Nephron (organoid): ENCODE measurements around the gene SMIM21.

Experiments used
- H3K27ac Mint-ChIP-seq, 3 experiments: 2 replicates each; pipeline ENCODE4 v1.8.0; 2020; ENCODE audit warnings: mixed read lengths in 3 of 3, mild to moderate bottlenecking in 2 of 3, moderate library complexity in 1 of 3
- H3K27me3 Mint-ChIP-seq: 2 replicates; pipeline ENCODE4 v1.8.0; 2021; ENCODE audit warnings: low read depth, mild to moderate bottlenecking, moderate library complexity, mixed read lengths
- H3K36me3 Mint-ChIP-seq: 2 replicates; pipeline ENCODE4 v1.8.0; 2020; ENCODE audit warnings: low read depth, mixed read lengths
- H3K4me1 Mint-ChIP-seq: 2 replicates; pipeline ENCODE4 v1.8.0; 2020; ENCODE audit warnings: mixed read lengths
- H3K4me3 Mint-ChIP-seq, 3 experiments: 2 replicates each; pipeline ENCODE4 v1.8.0; 2020; ENCODE audit warnings: mild to moderate bottlenecking in 3 of 3, mixed read lengths in 3 of 3, moderate library complexity in 2 of 3
- H3K9me3 Mint-ChIP-seq: 2 replicates; pipeline ENCODE4 v1.8.0; 2020; ENCODE audit warnings: mixed read lengths
- CTCF ChIP-seq, 3 experiments: fragments of 200-600 bp; sonication (generic); IDR thresholded peaks; one replicate each; pipeline ENCODE4 v1.5.0; 2021; ENCODE audit warnings: antibody characterized with exemption in 3 of 3; ENCODE audit not compliant: unreplicated experiment in 3 of 3

Gene SMIM21

GRCh38 chr18:75407468-75408437, 19.8 kb downstream of the SMIM21 start:
- H3K27me3 Mint-ChIP-seq, result peaks cover 23% of the 10 kb centered on the region
- H3K4me3 Mint-ChIP-seq, result peak overlapping the region; percentile 47 to 72 (median 64)
- H3K9me3 Mint-ChIP-seq, result no peaks in the 10 kb centered on the region
- peak overlapping the region; percentile 32 to 62 (median 59) for H3K27ac Mint-ChIP-seq
- H3K4me1 Mint-ChIP-seq, result peaks cover 18% of the 10 kb centered on the region
- TF ChIP-seq CTCF (IDR thresholded peaks at IDR 0.05; ENCODE audit: unreplicated experiment in 3 of 3), result no peak
- no peaks in the 10 kb centered on the region for H3K36me3 Mint-ChIP-seq

- no peaks in the 10 kb centered on the region for H3K9me3 Mint-ChIP-seq
- peak overlapping the region; percentile 11 to 64 (median 47) for H3K4me3 Mint-ChIP-seq
- peak overlapping the region; percentile 1 to 59 (median 32) for H3K27ac Mint-ChIP-seq
- no peaks in the 10 kb centered on the region for H3K36me3 Mint-ChIP-seq
- peaks cover 18% of the 10 kb centered on the region for H3K4me1 Mint-ChIP-seq
- TF ChIP-seq CTCF (IDR thresholded peaks at IDR 0.05; ENCODE audit: unreplicated experiment in 3 of 3), result no peak
- peaks cover 23% of the 10 kb centered on the region for H3K27me3 Mint-ChIP-seq
Measured at GRCh38 chr18:75406491-75407445, 20.7 kb downstream of the SMIM21 start.

GRCh38 chr18:75405351-75405750, 22.2 kb downstream of the SMIM21 start:
- H3K4me1 Mint-ChIP-seq, result peaks cover 18% of the 10 kb centered on the region
- H3K4me3 Mint-ChIP-seq, result no peak overlapping the region
- H3K9me3 Mint-ChIP-seq, result no peaks in the 10 kb centered on the region
- H3K27ac Mint-ChIP-seq, result no peak overlapping the region
- H3K27me3 Mint-ChIP-seq, result peaks cover 25% of the 10 kb centered on the region
- no peak for TF ChIP-seq CTCF (IDR thresholded peaks at IDR 0.05; ENCODE audit: unreplicated experiment in 3 of 3)
- no peaks in the 10 kb centered on the region for H3K36me3 Mint-ChIP-seq

- H3K9me3 Mint-ChIP-seq, result no peaks in the 10 kb centered on the region
- no peaks in the 10 kb centered on the region for H3K36me3 Mint-ChIP-seq
- H3K27me3 Mint-ChIP-seq, result peaks cover 5% of the 10 kb centered on the region
- no peaks in the 10 kb centered on the region for H3K4me1 Mint-ChIP-seq
- TF ChIP-seq CTCF (IDR thresholded peaks at IDR 0.05; ENCODE audit: unreplicated experiment in 3 of 3), result no peak
- H3K27ac Mint-ChIP-seq, result no peak overlapping the region
- no peak overlapping the region for H3K4me3 Mint-ChIP-seq
Measured at GRCh38 chr18:75400366-75400765, 27.1 kb downstream of the SMIM21 start.

GRCh38 chr18:75395137-75395536, 32.4 kb downstream of the SMIM21 start:
- H3K27me3 Mint-ChIP-seq, result peaks cover 19% of the 10 kb centered on the region
- no peak overlapping the region for H3K27ac Mint-ChIP-seq
- no peak for TF ChIP-seq CTCF (IDR thresholded peaks at IDR 0.05; ENCODE audit: unreplicated experiment in 3 of 3)
- no peak overlapping the region for H3K4me3 Mint-ChIP-seq
- H3K9me3 Mint-ChIP-seq, result no peaks in the 10 kb centered on the region
- H3K36me3 Mint-ChIP-seq, result no peaks in the 10 kb centered on the region
- H3K4me1 Mint-ChIP-seq, result peaks cover 14% of the 10 kb centered on the region
